Breast epithelium (tissue), 4 donors: ENCODE data around the gene RCC1. TPM values are rescaled to one million over a fixed set of nuclear protein-coding genes. Genes with fewer than 3 reads are reported as not detected.
"Not testable (repeated sequence)": the region's sequence is repeated elsewhere in the genome, so short reads cannot be mapped to it uniquely, and the experiment has no call there.

Experiments used
- DNase-seq, 2 donors: peaks; one replicate each; pipeline ENCODE4 v3.0.0-alpha.2; 2019; ENCODE audit warnings: low spot score in 2 of 2
- H3K27ac ChIP-seq, 2 donors: fragments of 200-600 bp; sonication (generic) in 1 of 2; one replicate each; pipeline ENCODE4 v1.5.1; 2016 to 2019; ENCODE audit warnings: mild to moderate bottlenecking in 1 of 2
- H3K27me3 ChIP-seq, 2 donors: fragments of 200-600 bp; sonication (generic) in 1 of 2; one replicate each; pipeline versions ENCODE4 v1.5.1 to v1.6.0; 2017 to 2019; ENCODE audit warnings: control low read depth in 1 of 2, mild to moderate bottlenecking in 1 of 2
- H3K36me3 ChIP-seq: fragments of 200-600 bp; one replicate; pipeline ENCODE4 v1.5.1; 2019
- H3K4me1 ChIP-seq, 2 donors: fragments of 200-600 bp; sonication (generic); one replicate each; pipeline ENCODE4 v1.5.1; 2016 to 2019; ENCODE audit warnings: control low read depth in 1 of 2
- H3K4me3 ChIP-seq, 3 donors: fragments of 200-600 bp; sonication (generic); 1 replicate in 2 of 3; 2 replicates in 1 of 3; pipeline ENCODE4 v1.5.1; 2016 to 2019; ENCODE audit warnings: mild to moderate bottlenecking in 3 of 3, moderate library complexity in 2 of 3
- H3K9me3 ChIP-seq, 2 donors: fragments of 200-600 bp; sonication (generic) in 1 of 2; one replicate each; pipeline ENCODE4 v1.5.1; 2016 to 2019; ENCODE audit warnings: control low read depth in 1 of 2
- POLR2A ChIP-seq: fragments of 450-650 bp; IDR thresholded peaks from one replicate; pipeline ENCODE4 v1.6.1; 2016; ENCODE audit warnings: antibody characterized with exemption, mild to moderate bottlenecking, moderate library complexity
- POLR2AphosphoS5 ChIP-seq, 3 donors: sonication (generic); formaldehyde crosslinking; IDR thresholded peaks; one replicate each; pipeline ENCODE4 v1.6.1; 2017; ENCODE audit warnings: antibody characterized with exemption in 3 of 3
- intact Hi-C: fragments of 100-400 bp; cut with DNase I; formaldehyde crosslinking; loops from one replicate; pipeline ENCODE4 v1.15.1; 2023; ENCODE audit warnings: low total_unique reads
- total RNA-seq, 3 donors: library from RNA; depleted of rRNA; stranded (reverse); fragments of >200 nt; gene quantifications; one replicate each; pipeline ENCODE4 v1.1.0, GENCODE V29; 2016
- TF ChIP-seq, protein P1 (sequence below), 3 donors: fragments of 450-650 bp; IDR thresholded peaks; one replicate each; pipeline ENCODE4 v1.5.1; 2016 to 2017; ENCODE audit warnings: antibody characterized with exemption in 3 of 3, mild to moderate bottlenecking in 3 of 3, moderate library complexity in 3 of 3

RCC1 gene
- total RNA-seq, 3 donors from 2014 or later: 15.7 to 44.9 (median 40.1) TPM

DNA sequence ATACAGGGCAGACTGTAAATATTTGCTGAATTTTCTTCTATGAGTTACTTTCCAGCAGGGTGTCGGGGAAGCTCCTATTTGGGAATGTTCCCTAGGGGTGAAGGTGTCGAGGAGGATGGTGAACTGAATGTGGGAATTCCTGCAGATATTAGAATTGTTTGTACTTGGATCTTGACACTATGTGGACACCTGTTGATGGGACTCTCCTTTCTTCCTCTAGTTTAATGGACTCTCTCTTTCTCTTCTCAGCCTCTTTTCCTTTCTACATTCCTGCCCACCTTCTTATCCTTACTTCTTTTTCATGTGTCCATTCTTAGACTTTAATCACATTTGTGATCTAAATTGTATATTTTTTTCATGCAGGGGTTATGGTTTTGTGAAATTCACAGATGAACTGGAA lies 61.1 kb downstream of the RCC1 start:
- H3K36me3 ChIP-seq: peaks cover 11% of the 10 kb centered on the region
- H3K9me3 ChIP-seq: no peaks in the 10 kb centered on the region
- DNase-seq: no peak

DNA sequence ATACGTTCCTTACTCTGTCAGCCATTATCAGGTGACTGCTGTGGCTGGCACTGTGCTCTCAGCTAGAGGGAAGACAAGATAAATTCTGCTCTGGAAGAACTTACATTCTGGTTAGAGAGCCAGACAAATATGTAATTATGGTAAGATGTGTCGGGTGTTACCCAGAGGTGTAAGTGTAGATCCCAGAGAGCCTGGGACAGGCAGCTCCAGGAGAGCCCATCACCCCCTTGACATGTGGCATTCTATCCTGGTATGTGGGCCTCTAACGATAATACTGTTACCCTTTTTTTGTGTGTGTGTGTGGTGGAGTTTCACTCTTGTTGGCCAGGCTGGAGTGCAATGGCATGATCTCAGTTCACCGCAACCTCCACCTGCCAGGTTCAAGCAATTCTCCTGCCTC lies 66.1 kb downstream of the RCC1 start:
- no peak for TF ChIP-seq POLR2AphosphoS5 (IDR thresholded peaks at IDR 0.05)
- intact Hi-C loops: no loop called here
- DNase-seq: no peak
- no peak overlapping the region for H3K4me3 ChIP-seq
- H3K9me3 ChIP-seq: no peaks in the 10 kb centered on the region
- H3K4me1 ChIP-seq: no peaks in the 10 kb centered on the region
- no peaks in the 10 kb centered on the region for H3K27me3 ChIP-seq
- peaks cover 5% of the 10 kb centered on the region for H3K36me3 ChIP-seq
- H3K27ac ChIP-seq: no peak overlapping the region

More for the DNA sequence above, 61.1 kb downstream of the RCC1 start:
- Histone ChIP-seq H3K27ac (no peak overlapping the region), H3K27me3 (no peaks in the 10 kb centered on the region), H3K4me3 (no peak overlapping the region), H3K4me1 (no peaks in the 10 kb centered on the region)
- TF ChIP-seq, protein P1, sequence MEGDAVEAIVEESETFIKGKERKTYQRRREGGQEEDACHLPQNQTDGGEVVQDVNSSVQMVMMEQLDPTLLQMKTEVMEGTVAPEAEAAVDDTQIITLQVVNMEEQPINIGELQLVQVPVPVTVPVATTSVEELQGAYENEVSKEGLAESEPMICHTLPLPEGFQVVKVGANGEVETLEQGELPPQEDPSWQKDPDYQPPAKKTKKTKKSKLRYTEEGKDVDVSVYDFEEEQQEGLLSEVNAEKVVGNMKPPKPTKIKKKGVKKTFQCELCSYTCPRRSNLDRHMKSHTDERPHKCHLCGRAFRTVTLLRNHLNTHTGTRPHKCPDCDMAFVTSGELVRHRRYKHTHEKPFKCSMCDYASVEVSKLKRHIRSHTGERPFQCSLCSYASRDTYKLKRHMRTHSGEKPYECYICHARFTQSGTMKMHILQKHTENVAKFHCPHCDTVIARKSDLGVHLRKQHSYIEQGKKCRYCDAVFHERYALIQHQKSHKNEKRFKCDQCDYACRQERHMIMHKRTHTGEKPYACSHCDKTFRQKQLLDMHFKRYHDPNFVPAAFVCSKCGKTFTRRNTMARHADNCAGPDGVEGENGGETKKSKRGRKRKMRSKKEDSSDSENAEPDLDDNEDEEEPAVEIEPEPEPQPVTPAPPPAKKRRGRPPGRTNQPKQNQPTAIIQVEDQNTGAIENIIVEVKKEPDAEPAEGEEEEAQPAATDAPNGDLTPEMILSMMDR (IDR thresholded peaks at IDR 0.05): no peak
- no peak for TF ChIP-seq POLR2A
- no peak for TF ChIP-seq POLR2AphosphoS5 (IDR thresholded peaks at IDR 0.05)
- intact Hi-C loops: no loop called here

DNA sequence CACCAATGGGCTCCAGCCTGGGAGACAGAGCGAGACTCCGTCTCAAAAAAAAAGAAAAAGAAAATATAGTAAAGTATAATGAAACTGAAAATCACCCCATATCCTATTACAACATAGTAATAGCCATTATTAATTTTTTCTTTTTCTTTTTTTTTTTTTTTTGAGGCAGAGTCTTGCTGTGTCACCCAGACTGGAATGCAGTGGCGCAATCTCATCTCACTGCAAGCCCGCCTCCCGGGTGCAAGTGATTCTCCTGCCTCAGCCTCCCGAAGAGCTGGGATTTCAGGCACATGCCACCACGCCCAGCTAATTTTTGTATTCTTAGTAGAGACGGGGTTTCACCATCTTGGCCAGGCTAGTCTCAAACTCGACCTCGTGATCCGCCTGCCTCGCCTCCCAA lies 67.0 kb downstream of the RCC1 start:
- H3K27ac ChIP-seq, H3K27me3 ChIP-seq, H3K4me3 ChIP-seq, intact Hi-C loops, DNase-seq, H3K4me1 ChIP-seq, H3K36me3 ChIP-seq, H3K9me3 ChIP-seq: not testable (repeated sequence)

DNA sequence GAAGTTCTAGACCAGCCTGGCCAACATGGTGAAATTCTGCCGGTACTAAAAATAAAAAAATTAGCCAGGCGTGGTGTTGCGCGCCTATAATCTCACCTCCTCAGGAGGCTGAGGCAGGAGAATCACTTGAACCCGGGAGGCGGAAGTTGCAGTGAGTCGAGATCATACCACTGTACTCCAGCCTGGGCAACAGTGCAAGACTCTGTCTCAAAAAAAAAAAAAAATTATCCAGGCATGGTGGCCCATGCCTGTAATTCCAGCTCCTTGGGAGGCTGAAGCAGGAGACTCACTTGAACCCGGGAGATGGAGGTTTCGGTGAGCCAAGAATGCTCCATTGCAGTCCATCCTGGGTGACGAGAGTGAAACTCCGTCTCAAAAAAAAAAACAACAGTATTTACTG lies 67.7 kb downstream of the RCC1 start:
- DNase-seq: no peak
- TF ChIP-seq POLR2A (no peak), POLR2AphosphoS5 (IDR thresholded peaks at IDR 0.05) (no peak)
- TF ChIP-seq, protein P1 (IDR thresholded peaks at IDR 0.05): no peak
- Histone ChIP-seq H3K4me3 (no peak overlapping the region), H3K36me3 (peaks cover 5% of the 10 kb centered on the region), H3K27ac (no peak overlapping the region), H3K4me1 (no peaks in the 10 kb centered on the region), H3K9me3 (no peaks in the 10 kb centered on the region), H3K27me3 (no peaks in the 10 kb centered on the region)
- intact Hi-C loops: no loop called here

DNA sequence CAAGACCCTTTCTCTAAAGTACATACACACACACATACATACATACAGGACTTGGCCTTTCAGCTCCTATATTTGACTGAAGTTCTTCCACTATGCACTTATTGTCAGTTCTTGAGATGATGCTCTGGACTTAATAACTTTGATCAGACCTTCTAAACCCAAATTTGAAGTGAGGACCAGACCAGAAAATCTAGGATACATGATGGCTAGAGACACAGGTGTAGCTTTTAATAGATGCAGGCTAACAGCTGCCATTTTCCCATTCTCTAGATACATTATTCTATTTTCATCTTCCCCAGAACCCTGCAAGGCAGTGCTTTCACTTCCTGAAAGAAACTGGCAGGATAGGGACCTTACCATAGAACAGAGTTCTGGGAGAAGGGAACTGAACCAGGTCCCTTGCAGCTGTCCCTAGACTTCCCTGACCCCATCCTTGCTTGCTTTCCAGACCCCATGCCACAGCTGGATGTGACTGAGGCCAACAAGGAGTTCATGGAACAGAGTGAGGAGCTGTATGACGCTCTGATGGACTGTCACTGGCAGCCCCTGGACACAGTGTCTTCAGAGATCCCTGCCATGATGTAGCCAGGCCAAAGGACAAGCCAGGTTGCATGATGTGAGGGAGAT lies 71.3 kb downstream of the RCC1 start:
- H3K4me3 ChIP-seq: no peak overlapping the region
- H3K27ac ChIP-seq: no peak overlapping the region
- H3K27me3 ChIP-seq: no peaks in the 10 kb centered on the region
- no peak for TF ChIP-seq POLR2A
- TF ChIP-seq, protein P1 (IDR thresholded peaks at IDR 0.05): no peak
- no peak for TF ChIP-seq POLR2AphosphoS5 (IDR thresholded peaks at IDR 0.05)
- H3K36me3 ChIP-seq: no peaks in the 10 kb centered on the region
- intact Hi-C loops: no loop called here
- no peak for DNase-seq
- H3K4me1 ChIP-seq: peaks cover 0 to 10% of the 10 kb centered on the region in 2 donors
- H3K9me3 ChIP-seq: no peaks in the 10 kb centered on the region

DNA sequence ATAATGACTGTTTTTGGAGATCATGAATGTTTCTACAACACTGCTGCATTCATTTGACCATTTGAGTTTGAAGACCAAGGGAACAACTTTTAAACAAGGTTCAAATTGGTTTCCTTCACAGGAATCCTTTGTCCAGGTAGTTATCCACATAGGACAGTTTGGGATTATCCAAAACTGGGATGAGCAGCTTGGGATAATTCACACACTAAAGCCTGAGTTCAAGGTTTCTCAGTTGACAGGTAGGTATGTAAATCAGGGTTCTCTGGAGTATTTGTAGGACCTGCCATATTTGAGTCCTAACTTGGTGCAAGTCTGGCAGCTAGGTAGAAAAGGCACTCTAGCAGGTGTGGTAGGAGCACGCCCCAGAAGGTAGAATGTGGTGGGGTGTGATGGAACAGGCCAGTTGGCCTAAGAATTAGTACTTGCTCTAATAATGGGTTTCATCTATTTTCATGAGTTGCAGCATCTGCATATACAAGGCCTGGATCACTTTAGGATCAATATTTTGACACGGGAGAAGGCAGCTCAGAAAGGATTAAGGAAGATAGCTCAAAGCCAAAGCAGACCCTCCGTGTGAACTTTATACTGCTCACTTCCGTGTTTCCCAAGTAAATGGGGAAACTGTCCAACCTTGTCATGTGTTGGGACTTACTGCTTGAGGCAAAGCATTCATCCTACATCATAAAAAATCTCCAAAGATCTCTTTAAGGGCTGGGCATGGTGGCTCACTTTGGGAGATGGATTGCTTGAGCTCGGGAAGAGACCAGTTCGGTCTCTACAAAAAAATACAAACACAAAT lies 72.1 kb downstream of the RCC1 start:
- Histone ChIP-seq H3K9me3 (no peaks in the 10 kb centered on the region), H3K36me3 (no peaks in the 10 kb centered on the region), H3K4me3 (no peak overlapping the region), H3K27ac (no peak overlapping the region), H3K4me1 (peaks cover 0 to 10% of the 10 kb centered on the region in 2 donors), H3K27me3 (no peaks in the 10 kb centered on the region)
- DNase-seq: no peak
- intact Hi-C loops: no loop called here
- TF ChIP-seq, protein P1 (IDR thresholded peaks at IDR 0.05): no peak
- TF ChIP-seq POLR2A: no peak
- TF ChIP-seq POLR2AphosphoS5 (IDR thresholded peaks at IDR 0.05): no peak
